IPS-20b (cell line): ENCODE data around the gene NDUFA1.
"Not testable (repeated sequence)": the region's sequence is repeated elsewhere in the genome, so short reads cannot be mapped to it uniquely, and the experiment has no call there.

Source experiments
- H3K27ac ChIP-seq: one replicate; pipeline ENCODE4 v1.5.1; 2013; ENCODE audit warnings: low read length
- H3K27me3 ChIP-seq: 2 replicates; pipeline ENCODE4 v1.6.1; 2013; ENCODE audit warnings: mild to moderate bottlenecking, low read length, inconsistent platforms; ENCODE audit not compliant: insufficient read depth
- H3K36me3 ChIP-seq: 2 replicates; pipeline ENCODE4 v1.6.1; 2013; ENCODE audit warnings: low read depth, mild to moderate bottlenecking, inconsistent platforms, low read length, moderate library complexity; ENCODE audit not compliant: insufficient read depth
- H3K4me1 ChIP-seq: 2 replicates; pipeline ENCODE4 v1.6.1; 2013; ENCODE audit warnings: mild to moderate bottlenecking, control low read depth, inconsistent platforms, low read length, moderate library complexity; ENCODE audit not compliant: insufficient read depth
- H3K4me3 ChIP-seq: 2 replicates; pipeline ENCODE4 v1.5.1; 2013; ENCODE audit warnings: mild to moderate bottlenecking, low read length, inconsistent platforms
- H3K9ac ChIP-seq: 2 replicates; pipeline ENCODE4 v1.6.1; 2013; ENCODE audit warnings: low read depth, mild to moderate bottlenecking, inconsistent platforms, low read length, moderate library complexity
- H3K9me3 ChIP-seq: 2 replicates; pipeline ENCODE4 v1.6.1; 2013; ENCODE audit warnings: mild to moderate bottlenecking, low read depth, low read length, inconsistent platforms; ENCODE audit not compliant: insufficient read depth

NDUFA1 gene

DNA sequence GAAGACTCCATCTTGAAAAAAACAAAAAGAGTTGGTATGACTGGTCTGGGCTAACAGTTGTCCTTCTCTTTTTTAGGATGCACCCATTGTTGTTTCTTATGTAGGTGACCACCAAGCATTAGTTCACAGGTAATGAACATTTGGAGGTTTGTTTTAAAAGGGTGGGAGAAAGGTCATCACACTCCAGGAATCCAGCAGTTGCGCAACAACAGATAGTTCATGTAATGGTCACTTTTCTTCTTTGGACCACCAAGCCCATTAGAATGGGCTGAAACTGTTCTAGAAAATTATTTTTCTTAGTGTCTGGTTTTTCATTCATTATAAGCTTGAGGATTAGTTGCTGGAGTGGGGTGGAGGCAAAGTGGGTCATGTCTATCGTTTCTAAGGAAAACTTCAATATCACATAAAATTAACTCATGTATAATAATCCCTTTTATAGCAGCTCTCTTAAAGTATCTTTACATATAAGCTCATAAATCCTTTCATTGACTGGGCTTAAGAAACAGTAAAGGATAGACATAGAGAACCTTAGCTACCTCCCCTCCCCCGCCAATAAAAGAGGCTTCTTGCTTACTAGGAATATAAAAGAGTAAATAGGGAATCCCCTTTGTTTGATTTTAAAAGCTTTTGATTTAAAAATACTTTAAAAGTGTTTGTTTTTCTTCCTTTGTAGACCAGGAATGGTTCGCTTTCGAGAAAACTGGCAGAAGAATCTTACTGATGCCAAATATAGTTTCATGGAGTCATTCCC lies 48.4 kb downstream of the NDUFA1 start:
- Histone ChIP-seq H3K36me3 (no peaks in the 10 kb centered on the region), H3K9me3 (no peaks in the 10 kb centered on the region), H3K27ac (no peak overlapping the region), H3K27me3 (no peaks in the 10 kb centered on the region), H3K4me3 (no peak overlapping the region), H3K9ac (no peak overlapping the region), H3K4me1 (no peaks in the 10 kb centered on the region)

DNA sequence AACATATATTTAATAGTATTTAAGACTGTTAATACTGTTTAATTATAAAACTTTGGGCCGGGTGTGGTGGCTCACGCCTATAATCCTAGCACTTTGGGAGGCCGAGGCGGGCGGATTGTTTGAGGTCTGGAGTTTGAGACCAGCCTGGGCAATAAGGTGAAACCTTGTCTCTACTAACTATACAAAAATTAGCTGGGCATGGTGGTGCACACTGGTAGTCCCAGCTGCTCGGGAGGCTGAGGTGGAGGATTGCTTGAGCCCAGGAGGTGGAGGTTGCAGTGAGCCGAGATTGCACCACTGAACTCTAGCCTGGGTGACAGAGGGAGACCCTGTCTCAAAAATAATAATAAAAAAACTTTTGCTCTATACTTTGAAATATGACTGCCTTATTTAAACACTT lies 50.8 kb downstream of the NDUFA1 start:
- not testable (repeated sequence) for H3K4me3 ChIP-seq, H3K36me3 ChIP-seq, H3K27ac ChIP-seq, H3K27me3 ChIP-seq, H3K9ac ChIP-seq, H3K4me1 ChIP-seq, H3K9me3 ChIP-seq
